Activated naive CD8-positive, alpha-beta T cell treated with anti-CD3 and anti-CD28 coated beads, Interleukin-2, amount 50 U/mL, for 16 hours (primary cell): Measurements from ENCODE around the gene KMT5C.
A peak's percentile ranks its signal among the peaks of the same experiment; 100 is the strongest.

Source experiments
- DNase-seq: peaks from one replicate; pipeline ENCODE4 v3.0.0-alpha.2; 2020; ENCODE audit warnings: low read depth, low spot score

Gene KMT5C

GRCh38 chr19:55339105-55339888 lies at the start of gene KMT5C:
Gene KMT5C, plus strand, starts transcription at chr19:55339876. Its CDS starts 2,061 bp downstream, at chr19:55341937.
- peak; percentile 100 for DNase-seq

- no peak for DNase-seq
Measured at GRCh38 chr19:55297267-55297666, 42.4 kb upstream of the KMT5C start.

GRCh38 chr19:55299991-55300390 lies 39.7 kb upstream of the KMT5C start:
- no peak for DNase-seq

- no peak for DNase-seq
Measured at GRCh38 chr19:55300886-55301458, 38.7 kb upstream of the KMT5C start.

- DNase-seq, result peak; percentile 96
Measured at GRCh38 chr19:55301459-55302317, 38.0 kb upstream of the KMT5C start.

- no peak for DNase-seq
Measured at GRCh38 chr19:55302318-55302703, 37.4 kb upstream of the KMT5C start.

GRCh38 chr19:55303477-55303876 lies 36.2 kb upstream of the KMT5C start:
- DNase-seq, result no peak

- DNase-seq, result no peak
Measured at GRCh38 chr19:55304279-55304978, 35.2 kb upstream of the KMT5C start.

- DNase-seq, result no peak
Measured at GRCh38 chr19:55304980-55305379, 34.7 kb upstream of the KMT5C start.

- DNase-seq, result peak; percentile 21
Measured at GRCh38 chr19:55305491-55305890, 34.2 kb upstream of the KMT5C start.

- no peak for DNase-seq
Measured at GRCh38 chr19:55305983-55306562, 33.6 kb upstream of the KMT5C start.

GRCh38 chr19:55306712-55307111 lies 33.0 kb upstream of the KMT5C start:
- no peak for DNase-seq

GRCh38 chr19:55308281-55308680 lies 31.4 kb upstream of the KMT5C start:
- no peak for DNase-seq

GRCh38 chr19:55309448-55309847 lies 30.2 kb upstream of the KMT5C start:
- DNase-seq, result no peak

GRCh38 chr19:55310498-55310897 lies 29.2 kb upstream of the KMT5C start:
- no peak for DNase-seq

- DNase-seq, result no peak
Measured at GRCh38 chr19:55311397-55311796, 28.3 kb upstream of the KMT5C start.

GRCh38 chr19:55311797-55312196 lies 27.9 kb upstream of the KMT5C start:
- no peak for DNase-seq

- no peak for DNase-seq
Measured at GRCh38 chr19:55312621-55313512, 26.8 kb upstream of the KMT5C start.

- no peak for DNase-seq
Measured at GRCh38 chr19:55314396-55314795, 25.3 kb upstream of the KMT5C start.

- DNase-seq, result no peak
Measured at GRCh38 chr19:55315956-55316525, 23.6 kb upstream of the KMT5C start.
